ENCODE data around the gene DPM3.

Gene DPM3

DNA sequence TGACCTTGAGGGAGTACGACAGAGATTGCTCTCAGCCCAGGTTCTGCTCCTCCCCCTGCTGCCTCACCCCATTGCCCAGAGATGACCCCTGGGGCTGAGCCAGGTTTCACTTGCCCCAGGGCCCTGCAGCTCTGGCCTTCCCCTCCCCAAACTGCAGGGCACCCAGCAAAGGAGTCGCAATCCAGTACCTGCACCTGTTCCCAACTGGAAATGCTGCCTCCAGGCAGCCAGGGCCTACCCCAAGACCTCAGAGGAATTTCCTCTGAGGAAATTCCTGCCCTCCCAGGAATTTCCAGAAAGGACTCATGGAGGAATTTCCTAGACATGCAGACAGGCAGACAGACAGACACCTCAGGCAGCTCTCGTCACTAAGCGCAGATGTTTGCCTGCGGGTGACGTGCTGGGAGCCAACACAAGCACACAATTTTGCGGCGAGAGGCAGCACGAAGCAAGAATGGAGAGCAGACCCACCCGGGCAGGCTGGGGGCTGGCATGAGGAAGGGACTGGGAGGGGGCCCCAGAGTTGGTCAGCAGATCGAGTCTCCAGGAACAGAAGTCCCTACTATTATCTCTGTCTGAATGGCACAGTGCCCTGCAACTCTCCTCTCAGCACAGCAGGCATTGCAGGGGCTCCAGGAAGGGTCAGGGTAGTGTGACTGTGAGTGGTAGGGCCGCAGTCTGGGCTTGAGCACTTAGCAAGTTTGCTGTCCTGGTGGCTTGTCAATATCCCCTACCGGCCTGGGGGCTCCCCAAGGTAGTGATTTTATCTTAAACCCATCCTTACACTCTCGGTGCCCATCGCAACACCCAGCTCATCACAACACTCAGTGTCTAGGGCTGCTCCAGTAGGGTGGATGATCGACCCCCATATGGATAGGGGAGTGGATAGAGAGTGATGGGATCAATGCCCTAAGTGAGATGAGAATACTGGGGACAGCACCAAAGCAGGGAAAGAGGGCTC is 15.5 kb downstream of the DPM3 start:
- Histone ChIP-seq H3K27me3 (ENCODE audit: low read depth, low read length) (peaks cover 51% of the 10 kb centered on the region), H3K79me2 (ENCODE audit: low read length) (no peaks in the 10 kb centered on the region), H3K27ac (ENCODE audit: low read length) (no peak overlapping the region), H3K9ac (ENCODE audit: low read length) (no peak overlapping the region), H3K36me3 (replicated peaks; ENCODE audit: low read depth, low read length) (no peaks in the 10 kb centered on the region), H3K9me3 (ENCODE audit: insufficient read depth, low read length) (no peaks in the 10 kb centered on the region), H3K4me1 (ENCODE audit: low read length) (peaks cover 9% of the 10 kb centered on the region; the same call in 1 of the 2 replicates), H3K4me3 (ENCODE audit: low read length) (no peak overlapping the region), H4K20me1 (ENCODE audit: insufficient read depth, low read length) (no peaks in the 10 kb centered on the region), H2AFZ (ENCODE audit: low read depth, low read length) (no peak overlapping the region), H3K4me2 (ENCODE audit: low read length) (no peak overlapping the region)
- TF ChIP-seq, protein P1, sequence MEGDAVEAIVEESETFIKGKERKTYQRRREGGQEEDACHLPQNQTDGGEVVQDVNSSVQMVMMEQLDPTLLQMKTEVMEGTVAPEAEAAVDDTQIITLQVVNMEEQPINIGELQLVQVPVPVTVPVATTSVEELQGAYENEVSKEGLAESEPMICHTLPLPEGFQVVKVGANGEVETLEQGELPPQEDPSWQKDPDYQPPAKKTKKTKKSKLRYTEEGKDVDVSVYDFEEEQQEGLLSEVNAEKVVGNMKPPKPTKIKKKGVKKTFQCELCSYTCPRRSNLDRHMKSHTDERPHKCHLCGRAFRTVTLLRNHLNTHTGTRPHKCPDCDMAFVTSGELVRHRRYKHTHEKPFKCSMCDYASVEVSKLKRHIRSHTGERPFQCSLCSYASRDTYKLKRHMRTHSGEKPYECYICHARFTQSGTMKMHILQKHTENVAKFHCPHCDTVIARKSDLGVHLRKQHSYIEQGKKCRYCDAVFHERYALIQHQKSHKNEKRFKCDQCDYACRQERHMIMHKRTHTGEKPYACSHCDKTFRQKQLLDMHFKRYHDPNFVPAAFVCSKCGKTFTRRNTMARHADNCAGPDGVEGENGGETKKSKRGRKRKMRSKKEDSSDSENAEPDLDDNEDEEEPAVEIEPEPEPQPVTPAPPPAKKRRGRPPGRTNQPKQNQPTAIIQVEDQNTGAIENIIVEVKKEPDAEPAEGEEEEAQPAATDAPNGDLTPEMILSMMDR (IDR thresholded peaks at IDR 0.05; ENCODE audit: low read depth, low read length), result no peak
- TF ChIP-seq EZH2phosphoT487 (IDR thresholded peaks at IDR 0.05; ENCODE audit: low read depth), result no peak

DNA sequence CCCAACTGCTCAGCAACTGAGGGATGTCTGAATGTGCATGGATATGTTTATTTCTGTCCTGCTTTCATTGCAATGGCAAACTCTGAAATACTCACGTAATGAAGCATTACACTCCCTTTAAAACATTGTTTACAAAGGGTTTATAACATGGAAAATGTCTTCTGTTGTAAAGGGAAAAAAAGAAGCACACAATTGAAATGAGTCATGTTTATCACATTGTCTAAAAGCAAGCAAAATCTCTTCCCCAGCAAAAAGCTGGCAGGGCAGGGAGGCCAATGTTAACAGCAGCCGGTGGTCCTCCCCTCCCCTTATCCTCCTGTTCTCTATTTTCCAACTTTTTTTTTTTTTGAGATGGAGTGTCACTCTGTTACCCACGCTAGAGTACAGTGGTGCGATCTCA is 16.5 kb downstream of the DPM3 start:
- Histone ChIP-seq H2AFZ (ENCODE audit: low read depth, low read length) (no peak overlapping the region), H3K36me3 (replicated peaks; ENCODE audit: low read depth, low read length) (no peaks in the 10 kb centered on the region), H3K4me2 (ENCODE audit: low read length) (no peak overlapping the region), H3K27ac (ENCODE audit: low read length) (no peak overlapping the region), H4K20me1 (ENCODE audit: insufficient read depth, low read length) (no peaks in the 10 kb centered on the region), H3K4me3 (ENCODE audit: low read length) (no peak overlapping the region), H3K9ac (ENCODE audit: low read length) (no peak overlapping the region), H3K9me3 (ENCODE audit: insufficient read depth, low read length) (no peaks in the 10 kb centered on the region), H3K79me2 (ENCODE audit: low read length) (no peaks in the 10 kb centered on the region), H3K4me1 (ENCODE audit: low read length) (peaks cover 9% of the 10 kb centered on the region; the same call in 1 of the 2 replicates), H3K27me3 (ENCODE audit: low read depth, low read length) (peaks cover 52% of the 10 kb centered on the region)
- no peak for TF ChIP-seq EZH2phosphoT487 (IDR thresholded peaks at IDR 0.05; ENCODE audit: low read depth)
- TF ChIP-seq, protein P1 (IDR thresholded peaks at IDR 0.05; ENCODE audit: low read depth, low read length), result no peak

DNA sequence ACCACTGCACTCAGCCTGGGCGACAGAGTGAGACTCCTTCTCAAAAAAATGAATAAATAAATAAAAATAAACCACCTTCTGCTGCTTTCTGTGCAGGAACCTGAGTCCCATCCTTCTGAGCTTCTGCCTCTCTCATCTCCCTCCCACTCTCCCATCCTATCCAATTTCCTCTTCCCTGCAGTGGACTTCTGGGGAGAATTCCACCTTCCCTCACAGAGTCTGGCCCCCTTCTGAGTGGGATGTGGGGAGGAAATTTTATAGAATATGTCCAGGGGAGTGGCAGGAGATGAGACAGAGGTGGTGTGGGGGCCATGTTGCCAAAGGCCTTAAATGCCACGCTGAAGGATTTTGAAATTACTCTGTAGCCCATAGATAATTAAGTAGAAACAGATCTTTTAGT is 18.0 kb downstream of the DPM3 start:
- H3K4me1 ChIP-seq (ENCODE audit: low read length), result peaks cover 18% of the 10 kb centered on the region
- H3K36me3 ChIP-seq (replicated peaks; ENCODE audit: low read depth, low read length), result no peaks in the 10 kb centered on the region
- no peak overlapping the region for H3K9ac ChIP-seq (ENCODE audit: low read length)
- no peaks in the 10 kb centered on the region for H4K20me1 ChIP-seq (ENCODE audit: insufficient read depth, low read length)
- TF ChIP-seq, protein P1 (IDR thresholded peaks at IDR 0.05; ENCODE audit: low read depth, low read length), result no peak
- TF ChIP-seq EZH2phosphoT487 (IDR thresholded peaks at IDR 0.05; ENCODE audit: low read depth), result no peak
- H3K27ac ChIP-seq (ENCODE audit: low read length), result no peak overlapping the region
- H3K9me3 ChIP-seq (ENCODE audit: insufficient read depth, low read length), result no peaks in the 10 kb centered on the region
- H2AFZ ChIP-seq (ENCODE audit: low read depth, low read length), result no peak overlapping the region
- H3K4me2 ChIP-seq (ENCODE audit: low read length), result no peak overlapping the region
- peaks cover 49% of the 10 kb centered on the region for H3K27me3 ChIP-seq (ENCODE audit: low read depth, low read length)
- H3K4me3 ChIP-seq (ENCODE audit: low read length), result no peak overlapping the region
- no peaks in the 10 kb centered on the region for H3K79me2 ChIP-seq (ENCODE audit: low read length)

DNA sequence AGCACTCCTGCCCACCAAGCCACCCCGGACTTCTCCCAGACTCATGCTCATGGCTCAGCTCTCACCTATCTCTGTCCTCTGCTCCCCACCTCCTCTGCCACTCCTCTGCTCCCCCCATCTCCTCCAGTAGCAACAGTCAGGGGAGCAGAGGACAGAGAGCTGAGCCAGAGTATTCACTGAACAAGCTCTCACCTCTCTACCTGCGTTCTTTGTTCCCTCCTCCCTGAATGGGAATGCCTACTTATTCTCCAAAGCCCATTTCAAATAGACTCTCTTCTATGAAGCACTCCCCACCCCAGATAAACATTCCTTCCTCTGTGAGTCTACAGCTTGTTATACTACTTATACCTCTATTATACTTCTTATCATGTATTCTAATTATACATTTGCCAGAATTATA is 19.1 kb downstream of the DPM3 start:
- Histone ChIP-seq H3K4me1 (ENCODE audit: low read length) (peaks cover 12% of the 10 kb centered on the region), H2AFZ (ENCODE audit: low read depth, low read length) (no peak overlapping the region), H3K4me3 (ENCODE audit: low read length) (no peak overlapping the region), H3K27ac (ENCODE audit: low read length) (no peak overlapping the region), H3K9me3 (ENCODE audit: insufficient read depth, low read length) (no peaks in the 10 kb centered on the region), H3K36me3 (replicated peaks; ENCODE audit: low read depth, low read length) (no peaks in the 10 kb centered on the region), H4K20me1 (ENCODE audit: insufficient read depth, low read length) (no peaks in the 10 kb centered on the region), H3K79me2 (ENCODE audit: low read length) (no peaks in the 10 kb centered on the region), H3K27me3 (ENCODE audit: low read depth, low read length) (peaks cover 48% of the 10 kb centered on the region), H3K9ac (ENCODE audit: low read length) (no peak overlapping the region), H3K4me2 (ENCODE audit: low read length) (no peak overlapping the region)
- TF ChIP-seq, protein P1 (IDR thresholded peaks at IDR 0.05; ENCODE audit: low read depth, low read length), result no peak
- TF ChIP-seq EZH2phosphoT487 (IDR thresholded peaks at IDR 0.05; ENCODE audit: low read depth), result no peak
